Liver (tissue), 9 donors: ENCODE measurements around the gene C1QTNF1. TPM values are rescaled to one million over a fixed set of nuclear protein-coding genes. Genes with fewer than 3 reads are reported as not detected.

Experiments
- DNase-seq: peaks from one replicate; pipeline ENCODE4 v3.0.0-alpha.2; 2017; ENCODE audit warnings: low spot score
- H3K27ac ChIP-seq, 2 donors: one replicate each; pipeline ENCODE4 v1.7.0; 2013; ENCODE audit warnings: inconsistent platforms in 2 of 2, low read length in 2 of 2, control low read depth in 1 of 2, low read depth in 1 of 2, mild to moderate bottlenecking in 1 of 2
- H3K27me3 ChIP-seq, 4 donors: one replicate each; pipeline versions ENCODE4 v1.6.1 to v1.7.0; 2013; ENCODE audit warnings: low read length in 3 of 4, inconsistent platforms in 1 of 4, mild to moderate bottlenecking in 1 of 4, moderate library complexity in 1 of 4; ENCODE audit not compliant: control insufficient read depth in 4 of 4, insufficient read depth in 4 of 4
- H3K36me3 ChIP-seq, 4 donors: one replicate each; pipeline versions ENCODE4 v1.6.1 to v1.7.0; 2013; ENCODE audit warnings: low read length in 3 of 4, mild to moderate bottlenecking in 3 of 4, low read depth in 1 of 4, moderate library complexity in 1 of 4; ENCODE audit not compliant: control insufficient read depth in 4 of 4, insufficient read depth in 3 of 4
- H3K4me1 ChIP-seq, 4 donors: one replicate each; pipeline versions ENCODE4 v1.6.1 to v1.7.0; 2013; ENCODE audit warnings: low read length in 3 of 4, mild to moderate bottlenecking in 3 of 4, moderate library complexity in 1 of 4; ENCODE audit not compliant: control insufficient read depth in 4 of 4, insufficient read depth in 4 of 4
- H3K4me3 ChIP-seq, 3 donors: one replicate each; pipeline versions ENCODE4 v1.6.1 to v1.7.0; 2013; ENCODE audit warnings: low read length in 3 of 3, control low read depth in 1 of 3, low read depth in 1 of 3, mild to moderate bottlenecking in 1 of 3
- H3K9ac ChIP-seq, 2 donors: one replicate each; pipeline ENCODE4 v1.7.0; 2013; ENCODE audit warnings: low read length in 2 of 2, mild to moderate bottlenecking in 2 of 2, moderate library complexity in 2 of 2, control low read depth in 1 of 2, low read depth in 1 of 2
- H3K9me3 ChIP-seq, 4 donors: one replicate each; pipeline versions ENCODE4 v1.6.1 to v1.7.0; 2013; ENCODE audit warnings: low read length in 3 of 4; ENCODE audit not compliant: control insufficient read depth in 4 of 4
- ATF3 ChIP-seq: IDR thresholded peaks from 2 replicates; pipeline ENCODE4 v1.6.1; 2016; ENCODE audit warnings: antibody characterized with exemption
- RAD21 ChIP-seq, 2 donors: IDR thresholded peaks; 2 replicates each; pipeline ENCODE4 v1.6.1; 2016; ENCODE audit warnings: antibody characterized with exemption in 2 of 2, mild to moderate bottlenecking in 2 of 2
- SP1 ChIP-seq: IDR thresholded peaks from 2 replicates; pipeline ENCODE4 v1.6.1; 2018; ENCODE audit warnings: antibody characterized with exemption, mild to moderate bottlenecking
- TAF1 ChIP-seq: conservative IDR thresholded peaks from 2 replicates; pipeline ENCODE4 v1.6.1; 2016; ENCODE audit warnings: antibody characterized with exemption, mild to moderate bottlenecking
- ZBTB33 ChIP-seq: IDR thresholded peaks from 2 replicates; pipeline ENCODE4 v1.6.1; 2016; ENCODE audit warnings: antibody characterized with exemption
- WGBS: extraction: QIAGEN DNeasy Blood & Tissue Kit; methylation state at CpG from one replicate; pipeline ENCODE4 v1.1.7; 2013; 5-methylcytosine and 5-hydroxymethylcytosine counted together
- polyA plus RNA-seq, 2 donors: library from polyadenylated mRNA; stranded (reverse) in 1 of 2; unstranded in 1 of 2; fragments of 200-250 nt in 1 of 2; fragments of >200 nt in 1 of 2; fragmentation: Nextera tagmentation in 1 of 2; extraction: Ambion mirVana in 1 of 2; gene quantifications; one replicate each; pipeline versions ENCODE4 v1.2.1 to v1.2.3, GENCODE V29; 2013 to 2015
- total RNA-seq, 2 donors: library from RNA; depleted of rRNA; stranded (reverse); fragments of >200 nt; gene quantifications; one replicate each; pipeline ENCODE4 v1.2.3, GENCODE V29; 2014
- donor health status: healthy.
- donor health status: healthy.
- donor health status: healthy.
- donor health status: healthy.
- donor health status: healthy.

C1QTNF1 gene
- total and polyA plus RNA-seq, 4 donors: 0.56 to 54.6 (median 16.1) TPM

- TF ChIP-seq ZBTB33 (no peak), TAF1 (no peak), SP1 (no peak), ATF3 (no peak), RAD21 (IDR thresholded peaks at IDR 0.05) (no peak)
- Histone ChIP-seq H3K4me3 (no peak overlapping the region), H3K9me3 (no peaks in the 10 kb centered on the region), H3K36me3 (no peaks in the 10 kb centered on the region), H3K4me1 (no peaks in the 10 kb centered on the region), H3K27ac (no peak overlapping the region), H3K9ac (no peak overlapping the region), H3K27me3 (peaks cover 0 to 5% (median 2%) of the 10 kb centered on the region in 4 donors)
- 26% methylated on average over 16 of the region's 16 CpGs for WGBS
- DNase-seq: no peak
These were observed 74.4 kb downstream of the C1QTNF1 start for GRCh38 chr17:79098282-79098867.

Other genes starting within 250 kb of the C1QTNF1 start
- gene CYTH1, start 241.9 kb upstream of the C1QTNF1 start, total RNA-seq: 10 to 100 TPM; 16.7 to 32.1 TPM
- 10 to 100 TPM; 15.4 to 24.5 TPM for gene CYTH1, start 241.9 kb upstream of the C1QTNF1 start, polyA plus RNA-seq
- 10 to 100 TPM in 1 of 2 donors, 1 to 10 TPM in 1; 8.0 to 20.7 TPM for gene USP36, start 183.4 kb upstream of the C1QTNF1 start, total RNA-seq
- gene USP36, start 183.4 kb upstream of the C1QTNF1 start, polyA plus RNA-seq: 10 to 100 TPM in 1 of 2 donors, 1 to 10 TPM in 1; 9.4 to 11.6 TPM
- gene CEP295NL, start 121.0 kb upstream of the C1QTNF1 start, total RNA-seq: 1 to 10 TPM in 1 of 2 donors, under 1 TPM in 1; 0.28 to 1.0 TPM
- not detected for gene CEP295NL, start 121.0 kb upstream of the C1QTNF1 start, polyA plus RNA-seq
- 10 to 100 TPM in 1 of 2 donors, 1 to 10 TPM in 1; 9.5 to 10.6 TPM for gene TIMP2, start 98.8 kb upstream of the C1QTNF1 start, total RNA-seq
- gene TIMP2, start 98.8 kb upstream of the C1QTNF1 start, polyA plus RNA-seq: 10 to 100 TPM in 1 of 2 donors, 1 to 10 TPM in 1; 8.9 to 37.6 TPM
- gene LGALS3BP, start 44.2 kb upstream of the C1QTNF1 start, total RNA-seq: 10 to 100 TPM; 66.0 to 69.3 TPM
- 100 to 1,000 TPM in 1 of 2 donors, 10 to 100 TPM in 1; 89.1 to 224 TPM for gene LGALS3BP, start 44.2 kb upstream of the C1QTNF1 start, polyA plus RNA-seq
- 10 to 100 TPM; 14.0 to 18.9 TPM for gene CANT1, start 14.4 kb upstream of the C1QTNF1 start, total RNA-seq
- 10 to 100 TPM in 1 of 2 donors, 1 to 10 TPM in 1; 6.2 to 20.0 TPM for gene CANT1, start 14.4 kb upstream of the C1QTNF1 start, polyA plus RNA-seq
- gene ENGASE, start 50.7 kb downstream of the C1QTNF1 start, total RNA-seq: 10 to 100 TPM in 1 of 2 donors, 1 to 10 TPM in 1; 7.6 to 33.6 TPM
- gene ENGASE, start 50.7 kb downstream of the C1QTNF1 start, polyA plus RNA-seq: 1 to 10 TPM; 5.2 to 8.0 TPM